ENCODE measurements around the gene FKBP7.
"Not testable (repeated sequence)": the region's sequence is repeated elsewhere in the genome, so short reads cannot be mapped to it uniquely, and the experiment has no call there.

The FKBP7 gene, protein sequence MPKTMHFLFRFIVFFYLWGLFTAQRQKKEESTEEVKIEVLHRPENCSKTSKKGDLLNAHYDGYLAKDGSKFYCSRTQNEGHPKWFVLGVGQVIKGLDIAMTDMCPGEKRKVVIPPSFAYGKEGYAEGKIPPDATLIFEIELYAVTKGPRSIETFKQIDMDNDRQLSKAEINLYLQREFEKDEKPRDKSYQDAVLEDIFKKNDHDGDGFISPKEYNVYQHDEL

DNA sequence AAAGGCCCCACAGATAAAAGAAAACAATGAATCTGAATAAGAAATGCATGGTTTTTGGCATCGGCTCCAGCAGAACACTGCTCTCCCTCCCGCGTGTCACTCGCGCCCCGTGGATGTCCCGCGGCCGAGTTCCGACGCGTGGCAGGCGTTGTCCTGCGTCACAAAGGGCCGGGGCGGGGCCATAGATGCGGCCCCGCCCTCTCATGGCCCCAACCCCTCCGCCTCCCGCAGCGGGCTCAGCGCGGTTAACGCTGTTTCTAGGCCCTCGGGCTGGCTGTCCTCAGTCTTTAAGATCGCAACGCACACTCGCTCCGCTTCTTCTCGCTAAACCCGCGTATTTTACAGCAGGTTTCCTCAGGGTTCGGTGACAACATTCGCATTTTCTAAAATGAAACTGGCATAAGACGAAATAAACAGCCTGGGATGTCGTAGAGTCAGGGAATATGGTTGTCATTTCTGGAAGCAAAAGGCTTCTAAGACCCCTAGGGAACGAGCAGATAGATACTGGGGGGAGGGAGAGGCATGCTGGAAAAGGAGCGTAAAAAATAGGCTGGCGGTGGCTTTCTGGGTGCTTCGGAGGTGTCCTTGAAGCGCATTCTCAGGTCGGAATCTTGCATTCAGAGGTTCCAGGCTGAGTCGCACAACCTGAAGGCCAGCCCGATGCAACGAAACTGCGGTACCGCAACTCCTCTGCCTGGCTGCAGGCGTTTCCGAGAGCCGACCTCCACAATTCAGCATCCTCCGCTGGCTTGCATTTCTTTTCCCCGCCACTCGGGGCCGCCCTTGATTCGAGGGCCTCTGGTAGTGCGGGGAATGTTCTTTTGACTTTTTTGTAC lies at the start of gene FKBP7:
TSS of gene FKBP7 (minus strand) at position 162 of the 836 bp plus-strand sequence. CDS start at position 61, 101 bp downstream.
- Mint-ChIP-seq H3K4me1 (ENCODE audit: low read depth) (peaks cover 48% of the 10 kb centered on the region), H3K9me3 (no peaks in the 10 kb centered on the region)

DNA sequence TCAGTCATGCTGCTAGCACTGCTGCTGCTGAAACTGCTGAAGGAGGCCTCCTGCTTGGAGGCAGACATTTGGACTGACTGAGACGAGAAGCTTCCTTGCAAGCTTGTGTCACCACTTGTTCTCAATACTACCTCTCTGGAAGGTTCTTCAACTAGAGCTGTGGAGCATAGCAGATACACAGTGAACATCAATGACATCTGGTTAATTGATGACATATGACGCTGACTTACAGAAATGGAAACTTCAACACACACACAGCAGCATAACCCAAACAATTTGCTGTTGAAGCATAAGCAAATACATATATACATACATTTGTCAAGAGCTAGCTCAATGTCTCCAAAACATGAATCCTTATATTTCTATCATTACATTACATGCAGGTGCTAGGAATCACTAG lies 49.2 kb upstream of the FKBP7 start:
- no peaks in the 10 kb centered on the region for H3K27me3 Mint-ChIP-seq
- peaks cover 82% of the 10 kb centered on the region for H3K4me1 Mint-ChIP-seq (ENCODE audit: low read depth)
- peaks cover 3% of the 10 kb centered on the region for H3K9me3 Mint-ChIP-seq
- H3K4me3 Mint-ChIP-seq: no peak overlapping the region
- H3K27ac Mint-ChIP-seq: peak overlapping the region; percentile 50
- no peak for DNase-seq
- H3K36me3 Mint-ChIP-seq (ENCODE audit: low read depth): peaks cover 68% of the 10 kb centered on the region

More for the DNA sequence above, at the start of gene FKBP7:
- Mint-ChIP-seq H3K27me3 (no peaks in the 10 kb centered on the region), H3K4me3 (peak within 1 kb of the TSS; percentile 96), H3K27ac (peak within 1 kb of the TSS; percentile 98), H3K36me3 (ENCODE audit: low read depth) (peaks cover 15% of the 10 kb centered on the region)
- DNase-seq: peak; percentile 86

DNA sequence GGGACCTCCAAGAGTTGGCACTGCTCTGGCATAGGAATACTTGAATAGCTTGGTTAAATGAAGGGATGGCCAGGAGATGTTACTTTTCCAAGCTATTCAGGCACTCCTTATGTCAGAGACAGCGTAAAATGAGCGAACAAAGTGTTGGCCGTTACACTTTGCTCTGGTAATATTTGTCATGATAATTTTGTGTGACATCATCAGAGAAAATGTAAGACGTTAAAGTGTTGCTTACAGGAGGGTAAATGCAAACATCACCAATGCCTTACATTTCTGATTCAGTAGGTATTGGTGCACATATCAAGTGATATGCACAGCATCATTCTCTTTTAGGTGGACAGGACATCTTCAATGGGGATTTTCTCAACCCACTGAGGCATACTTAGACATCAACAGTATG lies 47.9 kb upstream of the FKBP7 start:
- H3K27me3 Mint-ChIP-seq: no peaks in the 10 kb centered on the region
- no peak overlapping the region for H3K27ac Mint-ChIP-seq
- H3K36me3 Mint-ChIP-seq (ENCODE audit: low read depth): peaks cover 62% of the 10 kb centered on the region
- H3K4me3 Mint-ChIP-seq: no peak overlapping the region
- peaks cover 5% of the 10 kb centered on the region for H3K9me3 Mint-ChIP-seq
- no peak for DNase-seq
- peaks cover 81% of the 10 kb centered on the region for H3K4me1 Mint-ChIP-seq (ENCODE audit: low read depth)

DNA sequence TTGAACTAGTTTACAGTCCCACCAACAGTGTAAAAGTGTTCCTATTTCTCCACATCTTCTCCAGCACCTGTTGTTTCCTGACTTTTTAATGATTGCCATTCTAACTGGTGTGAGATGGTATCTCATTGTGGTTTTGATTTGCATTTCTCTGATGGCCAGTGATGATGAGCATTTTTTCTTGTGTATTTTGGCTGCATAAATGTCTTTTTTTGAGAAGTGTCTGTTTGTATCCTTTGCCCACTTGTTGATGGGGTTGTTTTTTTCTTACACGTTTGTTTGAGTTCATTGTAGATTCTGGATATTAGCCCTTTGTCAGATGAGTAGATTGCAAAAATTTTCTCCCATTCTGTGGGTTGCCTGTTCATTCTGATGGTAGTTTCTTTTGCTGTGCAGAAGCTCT lies 47.1 kb upstream of the FKBP7 start:
- DNase-seq, H3K27ac Mint-ChIP-seq, H3K9me3 Mint-ChIP-seq, H3K27me3 Mint-ChIP-seq: not testable (repeated sequence)
- Mint-ChIP-seq H3K4me3 (peak overlapping the region; percentile 42), H3K36me3 (ENCODE audit: low read depth) (peaks cover 55% of the 10 kb centered on the region), H3K4me1 (ENCODE audit: low read depth) (peaks cover 81% of the 10 kb centered on the region)

DNA sequence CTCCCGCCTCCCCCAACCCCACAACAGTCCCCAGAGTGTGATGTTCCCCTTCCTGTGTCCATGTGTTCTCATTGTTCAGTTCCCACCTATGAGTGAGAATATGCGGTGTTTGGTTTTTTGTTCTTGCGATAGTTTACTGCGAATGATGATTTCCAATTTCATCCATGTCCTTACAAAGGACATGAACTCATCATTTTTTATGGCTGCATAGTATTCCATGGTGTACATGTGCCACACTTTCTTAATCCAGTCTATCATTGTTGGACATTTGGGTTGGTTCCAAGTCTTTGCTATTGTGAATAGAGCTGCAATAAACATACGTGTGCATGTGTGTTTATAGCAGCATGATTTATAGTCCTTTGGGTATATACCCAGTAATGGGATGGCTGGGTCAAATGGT lies 46.6 kb upstream of the FKBP7 start:
- DNase-seq, H3K27me3 Mint-ChIP-seq, H3K9me3 Mint-ChIP-seq, H3K27ac Mint-ChIP-seq: not testable (repeated sequence)
- Mint-ChIP-seq H3K36me3 (ENCODE audit: low read depth) (peaks cover 55% of the 10 kb centered on the region), H3K4me1 (ENCODE audit: low read depth) (peaks cover 81% of the 10 kb centered on the region), H3K4me3 (peak overlapping the region; percentile 51)

DNA sequence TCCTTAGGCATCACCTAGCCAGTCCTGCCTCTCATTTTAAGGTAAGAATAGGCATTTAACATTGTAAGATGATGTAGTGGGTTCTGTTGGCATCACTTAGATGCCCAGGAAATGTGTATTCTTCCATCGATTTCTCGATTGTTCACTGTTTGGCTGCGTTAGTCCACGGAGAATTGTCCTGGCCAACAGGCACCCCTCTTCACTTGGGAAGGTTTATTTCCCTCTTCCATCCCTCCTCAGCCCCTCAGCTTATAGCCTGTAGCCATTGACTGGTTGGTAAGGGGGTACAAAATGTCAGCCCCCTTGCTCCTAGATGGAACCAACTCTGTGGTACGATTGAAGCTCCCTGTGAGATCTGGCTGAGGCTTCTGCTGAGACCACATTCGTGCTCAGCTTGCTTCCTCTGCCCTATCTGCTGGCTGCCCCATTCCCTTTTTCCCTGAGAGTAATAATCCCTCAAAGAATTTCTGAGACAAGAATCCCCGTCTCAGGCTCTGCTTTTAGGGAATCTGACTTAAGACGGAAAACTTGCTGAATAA lies 45.3 kb upstream of the FKBP7 start:
- DNase-seq: peak; percentile 34
- Mint-ChIP-seq H3K36me3 (ENCODE audit: low read depth) (peaks cover 59% of the 10 kb centered on the region), H3K27me3 (no peaks in the 10 kb centered on the region), H3K9me3 (peaks cover 5% of the 10 kb centered on the region), H3K4me3 (peak overlapping the region; percentile 95), H3K4me1 (ENCODE audit: low read depth) (peaks cover 69% of the 10 kb centered on the region), H3K27ac (peak overlapping the region; percentile 95)

DNA sequence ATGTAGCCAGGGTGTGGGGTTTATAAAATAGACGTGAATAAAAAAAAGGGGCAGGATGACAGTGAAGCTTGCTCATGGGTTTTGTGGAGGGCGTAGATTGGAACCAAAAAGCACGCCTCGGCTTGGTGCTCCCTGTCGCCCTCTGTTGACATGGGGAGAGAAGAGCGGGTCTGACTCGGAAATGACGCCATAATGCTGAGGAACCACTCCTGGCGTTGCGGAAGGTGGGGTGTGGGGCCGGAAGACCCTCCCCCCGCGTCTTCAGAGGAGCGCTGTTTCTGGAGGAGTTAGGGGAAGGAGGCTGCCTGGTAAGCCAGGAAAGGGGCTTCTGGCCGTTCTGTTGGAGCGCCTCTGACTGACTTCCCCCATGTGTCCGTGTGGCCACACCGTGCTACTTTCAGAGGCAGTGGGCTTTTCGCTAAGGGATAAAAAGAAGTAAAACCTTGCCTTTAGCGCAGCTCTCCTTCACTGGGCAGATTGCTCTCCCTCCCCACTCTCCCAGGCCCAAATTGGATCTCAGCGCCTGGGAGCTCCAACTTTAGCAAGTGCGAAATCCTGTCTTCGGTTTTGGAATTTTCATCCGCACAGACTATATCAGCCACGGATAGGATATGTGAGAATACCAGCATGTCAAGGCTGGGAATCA lies 44.7 kb upstream of the FKBP7 start:
- H3K36me3 Mint-ChIP-seq (ENCODE audit: low read depth): peaks cover 60% of the 10 kb centered on the region
- peak overlapping the region; percentile 95 for H3K27ac Mint-ChIP-seq
- H3K9me3 Mint-ChIP-seq: peaks cover 5% of the 10 kb centered on the region
- peak; percentile 87 for DNase-seq
- H3K27me3 Mint-ChIP-seq: no peaks in the 10 kb centered on the region
- H3K4me1 Mint-ChIP-seq (ENCODE audit: low read depth): peaks cover 63% of the 10 kb centered on the region
- H3K4me3 Mint-ChIP-seq: peak overlapping the region; percentile 95

DNA sequence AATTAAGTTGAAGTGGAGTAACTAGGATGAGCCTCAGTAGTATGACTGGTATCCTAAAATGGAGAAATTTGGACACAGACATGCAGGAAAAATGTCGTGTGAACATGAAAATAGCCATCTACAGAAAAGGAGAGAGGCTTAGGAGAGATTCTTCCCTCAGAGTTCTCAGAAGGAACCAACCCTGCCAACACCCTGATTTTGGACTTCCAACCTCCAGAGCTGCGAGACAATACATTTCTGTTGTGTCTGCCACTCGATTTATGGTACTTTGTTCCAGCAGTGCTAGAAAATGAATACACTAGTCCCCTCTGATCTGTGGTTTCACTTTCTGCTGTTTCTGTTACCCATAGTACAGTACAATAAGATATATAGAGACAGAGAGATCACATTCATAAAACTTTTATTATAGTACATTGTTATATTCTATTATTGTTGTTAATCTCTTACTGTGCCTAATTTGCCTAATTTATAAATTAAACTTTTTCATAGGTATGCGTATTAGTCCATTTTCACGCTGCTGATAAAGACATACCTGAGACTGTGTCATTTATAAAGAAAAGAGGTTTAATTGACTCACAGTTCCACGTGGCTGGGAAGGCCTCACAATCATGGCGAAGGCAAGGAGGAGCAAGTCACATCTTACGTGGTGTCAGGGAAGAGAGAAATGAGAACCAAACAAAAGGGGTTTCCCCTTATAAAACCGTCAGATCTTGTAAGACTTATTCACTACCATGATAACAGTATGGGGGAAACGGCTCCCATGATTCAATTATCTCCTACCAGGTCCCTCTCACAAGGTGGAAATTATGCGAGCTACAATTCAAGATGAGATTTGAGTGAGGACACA lies 43.1 kb upstream of the FKBP7 start:
- Mint-ChIP-seq H3K4me1 (ENCODE audit: low read depth) (peaks cover 50% of the 10 kb centered on the region), H3K27ac (peak overlapping the region; percentile 93), H3K9me3 (peaks cover 5% of the 10 kb centered on the region), H3K36me3 (ENCODE audit: low read depth) (peaks cover 60% of the 10 kb centered on the region), H3K27me3 (no peaks in the 10 kb centered on the region), H3K4me3 (peak overlapping the region; percentile 47)
- DNase-seq: peak; percentile 40

DNA sequence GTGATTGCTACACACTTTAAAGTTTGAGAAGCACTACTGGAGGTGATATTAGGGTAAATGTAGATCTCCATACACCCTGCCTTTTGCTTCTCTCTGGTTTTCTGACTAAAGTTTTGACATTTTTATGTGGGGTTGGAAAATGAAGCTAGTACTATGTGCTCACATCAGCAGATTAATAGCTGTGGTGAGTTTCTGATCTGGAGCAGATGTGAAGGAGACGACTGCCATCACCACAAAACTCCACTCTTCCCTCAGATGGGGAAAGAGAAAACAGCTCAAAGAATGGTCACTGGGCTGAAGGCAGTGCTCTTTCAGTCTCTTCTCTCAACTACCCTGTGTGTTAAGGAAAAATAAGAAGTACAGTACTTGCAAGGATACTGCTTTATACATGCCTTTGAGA lies 39.1 kb upstream of the FKBP7 start:
- Mint-ChIP-seq H3K27me3 (no peaks in the 10 kb centered on the region), H3K4me1 (ENCODE audit: low read depth) (peaks cover 47% of the 10 kb centered on the region), H3K36me3 (ENCODE audit: low read depth) (peaks cover 56% of the 10 kb centered on the region), H3K9me3 (peaks cover under 1% of the 10 kb centered on the region), H3K4me3 (no peak overlapping the region), H3K27ac (no peak overlapping the region)
- DNase-seq: no peak

DNA sequence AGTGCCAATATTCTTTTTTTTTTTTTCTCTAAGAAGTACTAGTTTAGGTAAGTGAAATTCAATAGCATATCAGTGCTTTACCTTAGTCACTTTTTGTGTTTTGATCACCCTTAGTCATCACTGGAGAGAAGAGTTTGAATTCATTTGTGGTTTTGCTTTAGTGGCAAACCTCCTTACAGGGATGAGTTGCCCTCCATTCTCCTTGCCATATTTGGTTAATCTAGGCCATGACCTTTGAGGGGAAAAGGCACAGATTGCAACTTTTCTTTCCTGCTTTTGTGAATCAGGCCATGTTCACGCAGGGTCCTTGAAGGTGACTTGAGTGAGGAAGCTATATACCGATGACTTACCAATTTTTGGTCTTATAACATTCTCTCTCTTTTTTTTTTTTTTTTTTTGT lies 36.3 kb upstream of the FKBP7 start:
- Mint-ChIP-seq H3K27me3 (no peaks in the 10 kb centered on the region), H3K36me3 (ENCODE audit: low read depth) (peaks cover 69% of the 10 kb centered on the region), H3K27ac (peak overlapping the region; percentile 94), H3K9me3 (no peaks in the 10 kb centered on the region), H3K4me1 (ENCODE audit: low read depth) (peaks cover 31% of the 10 kb centered on the region), H3K4me3 (peak overlapping the region; percentile 60)
- no peak for DNase-seq

DNA sequence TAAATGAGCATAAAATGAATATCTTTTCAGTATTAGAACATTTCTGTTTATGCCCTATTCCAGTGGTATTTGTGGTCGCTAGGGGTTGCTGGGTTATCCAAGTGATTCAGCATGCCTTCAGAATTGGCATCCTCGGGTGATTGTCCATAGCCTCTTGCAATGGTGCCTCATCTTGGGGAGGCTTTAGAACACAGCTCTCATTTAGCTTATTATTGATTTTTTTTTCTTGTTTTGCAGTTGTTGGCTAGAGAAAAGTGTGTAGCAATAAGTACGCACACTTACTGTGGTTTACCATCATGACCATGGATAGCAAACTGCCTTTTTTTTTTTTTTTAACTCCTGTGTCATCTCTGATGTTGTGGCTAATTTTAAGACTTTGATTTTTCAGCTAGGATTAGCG lies 35.5 kb upstream of the FKBP7 start:
- Mint-ChIP-seq H3K4me1 (ENCODE audit: low read depth) (peaks cover 31% of the 10 kb centered on the region), H3K4me3 (no peak overlapping the region), H3K9me3 (no peaks in the 10 kb centered on the region), H3K27me3 (no peaks in the 10 kb centered on the region), H3K27ac (peak overlapping the region; percentile 94), H3K36me3 (ENCODE audit: low read depth) (peaks cover 66% of the 10 kb centered on the region)
- DNase-seq: no peak

DNA sequence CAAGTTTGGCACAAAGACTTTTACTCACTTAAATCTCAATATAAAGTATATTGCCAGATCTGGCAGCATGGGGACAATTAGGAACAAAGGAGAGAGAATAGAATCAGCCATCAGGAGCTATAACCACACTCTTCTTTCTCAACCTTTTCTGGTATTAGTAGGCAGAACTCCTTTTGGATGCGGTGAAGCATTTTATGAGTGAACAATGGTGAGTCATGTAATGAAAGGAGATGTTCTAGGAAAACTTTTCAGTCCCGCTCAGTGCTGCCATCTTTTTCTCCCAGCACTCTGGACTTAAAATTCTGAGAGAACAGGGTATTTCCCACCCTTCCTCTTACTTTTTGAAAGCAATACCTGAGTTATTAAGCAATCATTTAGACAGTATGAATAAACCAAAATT lies 34.1 kb upstream of the FKBP7 start:
- Mint-ChIP-seq H3K4me1 (ENCODE audit: low read depth) (peaks cover 40% of the 10 kb centered on the region), H3K4me3 (no peak overlapping the region), H3K27ac (no peak overlapping the region), H3K9me3 (no peaks in the 10 kb centered on the region), H3K36me3 (ENCODE audit: low read depth) (peaks cover 60% of the 10 kb centered on the region), H3K27me3 (no peaks in the 10 kb centered on the region)
- DNase-seq: no peak

DNA sequence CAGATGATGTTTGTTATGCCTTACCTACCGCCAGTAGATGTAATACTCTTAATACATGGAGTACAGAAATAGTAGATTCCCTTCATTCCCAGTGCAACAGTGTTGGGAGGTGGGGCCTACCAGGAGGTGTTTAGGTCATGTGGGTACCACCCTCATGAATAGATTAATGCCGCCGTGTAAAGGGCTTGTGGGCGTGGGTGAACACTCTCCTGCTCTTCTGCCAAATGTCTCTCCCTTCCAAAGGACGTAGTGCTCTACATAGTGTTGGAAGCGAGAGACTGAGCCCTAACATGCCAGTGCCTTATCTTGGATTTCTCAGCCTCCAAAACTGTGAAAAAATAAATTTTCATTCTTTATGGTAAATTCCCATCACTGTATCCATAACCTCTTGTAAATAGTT lies 32.0 kb upstream of the FKBP7 start:
- Mint-ChIP-seq H3K27ac (no peak overlapping the region), H3K9me3 (no peaks in the 10 kb centered on the region)

DNA sequence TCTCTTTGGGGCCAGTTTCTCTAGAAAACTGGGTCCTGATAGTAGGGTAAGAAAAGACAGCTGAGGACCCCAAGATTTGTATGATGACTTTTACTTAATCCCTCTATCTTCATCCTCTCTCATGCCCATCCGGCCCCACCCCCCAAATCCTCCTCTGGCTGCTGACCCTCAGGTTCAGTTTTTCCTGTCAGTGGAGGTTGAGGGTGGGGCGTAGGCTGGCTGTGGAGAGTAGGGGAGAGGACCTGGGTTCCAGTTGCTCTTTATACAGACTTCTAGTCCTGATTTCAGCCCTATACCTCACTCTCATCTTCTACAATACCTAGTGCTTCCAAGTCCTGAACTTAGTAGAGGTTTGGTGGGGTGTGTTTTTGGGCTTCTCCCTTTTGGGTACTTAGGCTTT lies 30.2 kb upstream of the FKBP7 start:
- Mint-ChIP-seq H3K36me3 (ENCODE audit: low read depth) (peaks cover 75% of the 10 kb centered on the region), H3K4me3 (no peak overlapping the region), H3K27ac (no peak overlapping the region), H3K4me1 (ENCODE audit: low read depth) (peaks cover 30% of the 10 kb centered on the region), H3K27me3 (no peaks in the 10 kb centered on the region), H3K9me3 (no peaks in the 10 kb centered on the region)
- DNase-seq: no peak

More for the DNA sequence above, 32.0 kb upstream of the FKBP7 start:
- Mint-ChIP-seq H3K27me3 (no peaks in the 10 kb centered on the region), H3K4me3 (no peak overlapping the region), H3K4me1 (ENCODE audit: low read depth) (peaks cover 46% of the 10 kb centered on the region), H3K36me3 (ENCODE audit: low read depth) (peaks cover 72% of the 10 kb centered on the region)
- DNase-seq: no peak
